ENCODE data around the gene ODF2. TPM values are rescaled to one million over a fixed set of nuclear protein-coding genes. Genes with fewer than 3 reads are reported as not detected.
A peak's percentile ranks its signal among the peaks of the same experiment; 100 is the strongest.

Gene ODF2
- total and polyA plus RNA-seq, 2 of the 13 experiments (the other 11 are each of a cell fraction or from before 2014, with no cell fraction given), result 9.8 to 31.3 TPM

DNA sequence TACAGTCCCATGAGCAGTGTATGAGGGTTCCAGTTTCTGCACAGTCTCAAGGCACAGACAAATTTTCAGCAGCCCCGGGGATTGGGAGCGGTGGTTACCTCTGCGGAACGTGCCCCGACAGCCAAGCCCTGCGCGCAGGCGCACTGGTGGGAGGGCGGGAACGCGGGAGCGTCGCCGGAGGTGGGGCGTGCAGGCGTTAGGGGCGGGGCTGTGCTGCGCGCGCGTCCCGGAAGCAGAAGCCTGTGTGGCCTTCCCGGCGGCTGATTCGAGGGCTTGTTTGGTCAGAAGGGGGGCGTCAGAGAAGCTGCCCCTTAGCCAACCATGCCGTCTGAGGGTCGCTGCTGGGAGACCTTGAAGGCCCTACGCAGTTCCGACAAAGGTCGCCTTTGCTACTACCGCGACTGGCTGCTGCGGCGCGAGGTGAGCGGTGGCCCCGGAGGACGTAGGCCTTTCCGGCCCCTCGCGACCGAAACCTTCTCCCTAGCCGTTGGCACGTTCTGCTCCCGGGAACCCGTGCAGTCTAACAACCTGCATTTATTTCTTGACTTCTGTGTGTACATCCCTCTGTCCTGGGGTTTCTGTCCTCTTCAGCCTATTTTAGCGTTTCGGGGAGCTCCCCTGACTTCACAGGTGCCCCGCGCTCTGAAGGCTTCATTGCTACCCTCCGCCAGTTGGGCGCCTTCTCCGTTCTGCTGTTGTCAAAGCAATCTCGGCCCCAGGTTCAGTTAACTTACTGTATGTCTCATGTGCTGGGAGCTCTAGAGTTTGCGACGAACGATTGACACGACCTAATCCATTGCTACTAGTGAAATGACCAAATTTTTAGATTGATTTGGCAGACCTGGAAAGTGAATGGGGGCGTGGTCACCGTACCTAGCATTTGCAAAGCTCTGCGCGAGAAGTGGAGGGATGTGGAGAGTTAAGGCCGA, 48.9 kb downstream of the ODF2 start, which contains the start of gene GLE1 (continued):
- TF ChIP-seq, protein P1, sequence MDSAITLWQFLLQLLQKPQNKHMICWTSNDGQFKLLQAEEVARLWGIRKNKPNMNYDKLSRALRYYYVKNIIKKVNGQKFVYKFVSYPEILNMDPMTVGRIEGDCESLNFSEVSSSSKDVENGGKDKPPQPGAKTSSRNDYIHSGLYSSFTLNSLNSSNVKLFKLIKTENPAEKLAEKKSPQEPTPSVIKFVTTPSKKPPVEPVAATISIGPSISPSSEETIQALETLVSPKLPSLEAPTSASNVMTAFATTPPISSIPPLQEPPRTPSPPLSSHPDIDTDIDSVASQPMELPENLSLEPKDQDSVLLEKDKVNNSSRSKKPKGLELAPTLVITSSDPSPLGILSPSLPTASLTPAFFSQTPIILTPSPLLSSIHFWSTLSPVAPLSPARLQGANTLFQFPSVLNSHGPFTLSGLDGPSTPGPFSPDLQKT (CRISPR knock-in tag; IDR thresholded peaks at IDR 0.05; ENCODE audit: borderline replicate concordance), result no peak
- TF ChIP-seq, protein P2, sequence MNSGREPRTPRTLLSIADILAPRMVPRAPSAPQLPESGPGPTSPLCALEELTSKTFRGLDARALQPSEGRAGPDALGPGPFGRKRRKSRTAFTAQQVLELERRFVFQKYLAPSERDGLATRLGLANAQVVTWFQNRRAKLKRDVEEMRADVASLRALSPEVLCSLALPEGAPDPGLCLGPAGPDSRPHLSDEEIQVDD (CRISPR knock-in tag; IDR thresholded peaks at IDR 0.05; ENCODE audit: borderline replicate concordance), result peak; percentile 87
- TF ChIP-seq NR2C2 (CRISPR knock-in tag; IDR thresholded peaks at IDR 0.05; ENCODE audit: borderline replicate concordance), result peak; percentile 95
- TF ChIP-seq DR1 (CRISPR knock-in tag; IDR thresholded peaks at IDR 0.05), result 0 out of 2 replicates have a peak, but pooled peaks have one; percentile 68
- peak; percentile 93 for TF ChIP-seq HOXA5 (CRISPR knock-in tag; IDR thresholded peaks at IDR 0.05)

DNA sequence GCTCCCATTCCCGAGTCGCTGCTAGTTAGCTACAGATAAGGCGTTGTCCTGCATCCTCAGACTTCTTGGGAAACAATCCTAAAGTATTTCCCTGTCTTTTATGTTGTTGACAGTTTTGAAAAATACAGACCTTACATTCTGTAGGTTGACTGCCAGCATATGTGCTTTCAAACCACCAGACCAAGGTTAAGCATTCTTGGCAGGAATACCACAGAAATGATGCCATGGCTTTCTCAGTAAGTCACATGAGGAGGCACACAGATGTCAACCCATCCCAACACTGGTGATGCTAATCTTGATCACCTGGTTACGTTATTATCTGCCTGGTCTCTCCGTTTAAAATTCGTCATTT, 49.6 kb downstream of the ODF2 start:
- CTCF ChIA-PET (ENCODE audit: low intra/inter-chr PET ratio, low total read pairs), result no interaction called here
- POLR2A ChIA-PET, result interaction anchor here (1.0 to 2.0 kb wide), 6 partner anchors 10 to 229 kb away, joined by 3 to 13 read pairs (median 4); partner anchors contain the start of genes GOLGA2, ODF2, SPTAN1 and SWI5
- in situ Hi-C loops (cut with HindIII; ENCODE audit: extremely low pct_ligation_motif_present, low pct_unique_long_range_greater_than_20kb) (no loop called here), intact Hi-C loops (cut with micrococcal nuclease; ENCODE audit: unreplicated experiment) (no loop called here)
- no peaks in the 10 kb centered on the region for H4K20me1 ChIP-seq (ENCODE audit: insufficient read depth, low read length)
- peak overlapping the region; percentile 79 for H3K27ac ChIP-seq (ENCODE audit: extremely low read length, insufficient read depth, low read length)
- H3K36me3 ChIP-seq (replicated peaks in 1 of 2; ENCODE audit: control insufficient read depth in 1 of 2, insufficient read depth in 2 of 2, low read length in 2 of 2), result peaks cover 1 to 7% of the 10 kb centered on the region in 2 experiments; a peak in 2 of 5 replicates
- H3K4me3 ChIP-seq (replicated peaks in 1 of 3; ENCODE audit: insufficient read depth in 1 of 3, low read depth in 2 of 3, low read length in 3 of 3), result peak overlapping the region; percentile 82 to 96 (median 90)
- H3K79me2 ChIP-seq (ENCODE audit: insufficient read depth, low read length), result peaks cover 19% of the 10 kb centered on the region
- WGBS (ENCODE audit: low lambda C conversion rate), result 28% methylated on average over 6 of the region's 6 CpGs
- H3K9me3 ChIP-seq (ENCODE audit: low read length), result no peaks in the 10 kb centered on the region
- no peak for FAIRE-seq
- peak overlapping the region; percentile 57 for H2AFZ ChIP-seq (ENCODE audit: low read length)
- peaks cover 21% of the 10 kb centered on the region for H3K4me1 ChIP-seq (ENCODE audit: insufficient read depth, low read length)
- BruUV-seq (replicated peaks), result no TSS peak
- H3K4me2 ChIP-seq (ENCODE audit: low read depth, low read length), result peak overlapping the region; percentile 88
- ATAC-seq, result no peak
- no peak for DNase-seq (ENCODE audit: low spot score)
- no peaks in the 10 kb centered on the region; a peak in 1 of 5 replicates for H3K27me3 ChIP-seq (ENCODE audit: control insufficient read depth in 1 of 2, insufficient read depth in 2 of 2, low read length in 2 of 2)
- H3K9ac ChIP-seq (ENCODE audit: insufficient read depth, low read depth, low read length), result peak overlapping the region; percentile 87
- no peak for TF ChIP-seq ONECUT2 (CRISPR knock-in tag; IDR thresholded peaks at IDR 0.05)
- TF ChIP-seq, protein P3, sequence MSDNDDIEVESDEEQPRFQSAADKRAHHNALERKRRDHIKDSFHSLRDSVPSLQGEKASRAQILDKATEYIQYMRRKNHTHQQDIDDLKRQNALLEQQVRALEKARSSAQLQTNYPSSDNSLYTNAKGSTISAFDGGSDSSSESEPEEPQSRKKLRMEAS (IDR thresholded peaks at IDR 0.05), result no peak
- TF ChIP-seq ZNF34 (CRISPR knock-in tag; IDR thresholded peaks at IDR 0.05; ENCODE audit: borderline replicate concordance), result no peak
- no peak for TF ChIP-seq ARNT2 (CRISPR knock-in tag; IDR thresholded peaks at IDR 0.05; ENCODE audit: low read depth)
- TF ChIP-seq, protein P4, sequence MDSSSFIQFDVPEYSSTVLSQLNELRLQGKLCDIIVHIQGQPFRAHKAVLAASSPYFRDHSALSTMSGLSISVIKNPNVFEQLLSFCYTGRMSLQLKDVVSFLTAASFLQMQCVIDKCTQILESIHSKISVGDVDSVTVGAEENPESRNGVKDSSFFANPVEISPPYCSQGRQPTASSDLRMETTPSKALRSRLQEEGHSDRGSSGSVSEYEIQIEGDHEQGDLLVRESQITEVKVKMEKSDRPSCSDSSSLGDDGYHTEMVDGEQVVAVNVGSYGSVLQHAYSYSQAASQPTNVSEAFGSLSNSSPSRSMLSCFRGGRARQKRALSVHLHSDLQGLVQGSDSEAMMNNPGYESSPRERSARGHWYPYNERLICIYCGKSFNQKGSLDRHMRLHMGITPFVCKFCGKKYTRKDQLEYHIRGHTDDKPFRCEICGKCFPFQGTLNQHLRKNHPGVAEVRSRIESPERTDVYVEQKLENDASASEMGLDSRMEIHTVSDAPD (CRISPR knock-in tag; IDR thresholded peaks at IDR 0.05), result no peak
- no peak for TF ChIP-seq MIXL1 (CRISPR knock-in tag; IDR thresholded peaks at IDR 0.05)
- TF ChIP-seq, protein P5, sequence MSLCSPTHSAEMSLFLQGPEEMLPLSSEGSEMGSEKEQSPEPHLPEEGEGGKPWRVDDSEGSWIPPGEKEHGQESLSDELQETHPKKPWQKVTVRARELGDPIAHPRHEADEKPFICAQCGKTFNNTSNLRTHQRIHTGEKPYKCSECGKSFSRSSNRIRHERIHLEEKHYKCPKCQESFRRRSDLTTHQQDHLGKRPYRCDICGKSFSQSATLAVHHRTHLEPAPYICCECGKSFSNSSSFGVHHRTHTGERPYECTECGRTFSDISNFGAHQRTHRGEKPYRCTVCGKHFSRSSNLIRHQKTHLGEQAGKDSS (CRISPR knock-in tag; IDR thresholded peaks at IDR 0.05; ENCODE audit: borderline replicate concordance, low read depth), result no peak
- TF ChIP-seq ZNF614 (CRISPR knock-in tag; IDR thresholded peaks at IDR 0.05; ENCODE audit: borderline replicate concordance), result no peak
- TF ChIP-seq ETV6 (CRISPR knock-in tag; conservative IDR thresholded peaks at IDR 0.05), result no peak
- TF ChIP-seq RFX5 (IDR thresholded peaks at IDR 0.05; ENCODE audit: low read depth, low read length), result no peak
- TF ChIP-seq ZNF749 (CRISPR knock-in tag; IDR thresholded peaks at IDR 0.05; ENCODE audit: borderline replicate concordance), result no peak
- no peak for TF ChIP-seq ZNF224 (CRISPR knock-in tag; IDR thresholded peaks at IDR 0.05)

Data from HepG2 (cell line).